PC-9 (cell line): ENCODE results near the gene TPK1. TPM values are rescaled to one million over a fixed set of nuclear protein-coding genes. Genes with fewer than 3 reads are reported as not detected.

Source experiments
- BruUV-seq: library from RNA; stranded (reverse); fragments of 400-500 nt; replicated peaks from 2 replicates; lab custom pipeline; 2021; lab: Mats Ljungman, UMichigan
- CTCF ChIA-PET: fragments of 300-600 bp; sonication (Branson Sonifier 250); formaldehyde crosslinking; loops from one replicate; lab custom pipeline; 2022; ENCODE audit warnings: antibody characterized with exemption; lab: Charles Lee
- POLR2A ChIA-PET: fragments of 300-600 bp; sonication (Branson Sonifier 250); formaldehyde crosslinking; loops from one replicate; lab custom pipeline; 2022; ENCODE audit warnings: antibody characterized with exemption; ENCODE audit not compliant: unreplicated experiment; lab: Charles Lee
- DNase-seq, 2 experiments: peaks; one replicate each; pipeline versions ENCODE4 v3.0.0 to v3.0.0-alpha.2; 2015 to 2022; ENCODE audit warnings: mixed read lengths in 1 of 2
- H2AFZ ChIP-seq: fragments of 200-600 bp; sonication (generic); 2 replicates; pipeline ENCODE4 v1.8.1; 2017; ENCODE audit warnings: antibody characterized with exemption
- H3F3A ChIP-seq: fragments of 200-600 bp; sonication (generic); 2 replicates; pipeline ENCODE4 v1.8.1; 2017; ENCODE audit warnings: antibody characterized with exemption, mild to moderate bottlenecking, low read depth; ENCODE audit not compliant: insufficient read depth
- H3K27ac ChIP-seq: fragments of 200-600 bp; sonication (generic); 2 replicates; pipeline ENCODE4 v1.6.1; 2016; ENCODE audit warnings: mixed run types
- H3K27me3 ChIP-seq: fragments of 200-600 bp; sonication (generic); 2 replicates; pipeline ENCODE4 v1.6.1; 2016; ENCODE audit warnings: low read depth, mixed run types; ENCODE audit not compliant: insufficient read depth
- H3K36me3 ChIP-seq: fragments of 200-600 bp; sonication (generic); 2 replicates; pipeline ENCODE4 v1.6.1; 2016; ENCODE audit warnings: low read depth, mixed run types
- H3K4me1 ChIP-seq: fragments of 200-600 bp; sonication (generic); replicated peaks from 2 replicates; pipeline ENCODE4 v1.6.1; 2016; ENCODE audit warnings: mixed run types; ENCODE audit not compliant: insufficient read depth
- H3K4me2 ChIP-seq: fragments of 200-600 bp; sonication (generic); 2 replicates; pipeline ENCODE4 v1.6.1; 2017; ENCODE audit warnings: mixed run types
- H3K4me3 ChIP-seq: fragments of 200-600 bp; sonication (generic); 2 replicates; pipeline ENCODE4 v1.6.1; 2016; ENCODE audit warnings: mixed run types
- H3K79me2 ChIP-seq: fragments of 200-600 bp; sonication (generic); 2 replicates; pipeline ENCODE4 v1.6.1; 2017; ENCODE audit warnings: low read depth, mixed run types
- H3K9me2 ChIP-seq: fragments of 200-600 bp; sonication (generic); 2 replicates; pipeline ENCODE4 v1.8.1; 2017; ENCODE audit warnings: mild to moderate bottlenecking; ENCODE audit not compliant: insufficient read depth
- H3K9me3 ChIP-seq: fragments of 200-600 bp; sonication (generic); 2 replicates; pipeline ENCODE4 v1.8.1; 2016; ENCODE audit warnings: low read depth; ENCODE audit not compliant: insufficient read depth
- H4K20me1 ChIP-seq: fragments of 200-600 bp; sonication (generic); 2 replicates; pipeline ENCODE4 v1.8.1; 2017; ENCODE audit not compliant: insufficient read depth
- EZH2 ChIP-seq: fragments of 200-600 bp; sonication (generic); IDR thresholded peaks from 2 replicates; pipeline ENCODE4 v1.8.0; 2017; ENCODE audit warnings: antibody characterized with exemption, low read depth
- intact Hi-C: fragments of 100-400 bp; cut with micrococcal nuclease; formaldehyde crosslinking; loops from one replicate; pipeline ENCODE4 v1.10.0; 2022; ENCODE audit not compliant: unreplicated experiment
- total RNA-seq: library from RNA; stranded (reverse); gene quantifications from 2 replicates; pipeline ENCODE4 v1.2.3, GENCODE V29; 2021
- TF ChIP-seq, protein P1 (sequence below): fragments of 200-600 bp; sonication (generic); conservative IDR thresholded peaks from 2 replicates; pipeline ENCODE4 v1.6.1; 2017; ENCODE audit warnings: mixed run types, antibody characterized with exemption, mild to moderate bottlenecking, moderate library complexity

Gene TPK1
- total RNA-seq, 1 experiment from 2014 or later = 0.90 TPM

GRCh38 chr7:144545330-144545729 is 290.5 kb downstream of the TPK1 start:
- Histone ChIP-seq H3F3A (no peaks in the 10 kb centered on the region), H3K27me3 (no peaks in the 10 kb centered on the region), H3K79me2 (no peaks in the 10 kb centered on the region), H3K9me2 (no peaks in the 10 kb centered on the region), H3K4me1 (no peaks in the 10 kb centered on the region), H3K9me3 (no peaks in the 10 kb centered on the region), H3K27ac (no peak overlapping the region), H3K4me3 (no peak overlapping the region), H3K4me2 (no peak overlapping the region), H4K20me1 (no peaks in the 10 kb centered on the region), H2AFZ (no peak overlapping the region), H3K36me3 (no peaks in the 10 kb centered on the region)
- no peak for TF ChIP-seq EZH2
- TF ChIP-seq, protein P1, sequence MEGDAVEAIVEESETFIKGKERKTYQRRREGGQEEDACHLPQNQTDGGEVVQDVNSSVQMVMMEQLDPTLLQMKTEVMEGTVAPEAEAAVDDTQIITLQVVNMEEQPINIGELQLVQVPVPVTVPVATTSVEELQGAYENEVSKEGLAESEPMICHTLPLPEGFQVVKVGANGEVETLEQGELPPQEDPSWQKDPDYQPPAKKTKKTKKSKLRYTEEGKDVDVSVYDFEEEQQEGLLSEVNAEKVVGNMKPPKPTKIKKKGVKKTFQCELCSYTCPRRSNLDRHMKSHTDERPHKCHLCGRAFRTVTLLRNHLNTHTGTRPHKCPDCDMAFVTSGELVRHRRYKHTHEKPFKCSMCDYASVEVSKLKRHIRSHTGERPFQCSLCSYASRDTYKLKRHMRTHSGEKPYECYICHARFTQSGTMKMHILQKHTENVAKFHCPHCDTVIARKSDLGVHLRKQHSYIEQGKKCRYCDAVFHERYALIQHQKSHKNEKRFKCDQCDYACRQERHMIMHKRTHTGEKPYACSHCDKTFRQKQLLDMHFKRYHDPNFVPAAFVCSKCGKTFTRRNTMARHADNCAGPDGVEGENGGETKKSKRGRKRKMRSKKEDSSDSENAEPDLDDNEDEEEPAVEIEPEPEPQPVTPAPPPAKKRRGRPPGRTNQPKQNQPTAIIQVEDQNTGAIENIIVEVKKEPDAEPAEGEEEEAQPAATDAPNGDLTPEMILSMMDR = no peak
- BruUV-seq = no TSS peak
- ChIA-PET CTCF (no interaction called here), POLR2A (no interaction called here)
- no peak for DNase-seq
- intact Hi-C loops = no loop called here

GRCh38 chr7:144534655-144535395 is 301.0 kb downstream of the TPK1 start:
- intact Hi-C loops = no loop called here
- 0 out of 2 replicates have a peak, but pooled peaks cover 3% of the 10 kb centered on the region for H3K9me3 ChIP-seq
- no peak overlapping the region for H2AFZ ChIP-seq
- no peaks in the 10 kb centered on the region for H3F3A ChIP-seq
- no peak overlapping the region for H3K27ac ChIP-seq
- CTCF ChIA-PET = no interaction called here
- no peak overlapping the region for H3K4me3 ChIP-seq
- no peak for TF ChIP-seq EZH2
- TF ChIP-seq, protein P1 = no peak
- no peaks in the 10 kb centered on the region for H3K27me3 ChIP-seq
- no peak overlapping the region for H3K4me2 ChIP-seq
- no peaks in the 10 kb centered on the region for H3K79me2 ChIP-seq
- no peaks in the 10 kb centered on the region for H3K4me1 ChIP-seq
- POLR2A ChIA-PET = no interaction called here
- H3K9me2 ChIP-seq = no peaks in the 10 kb centered on the region
- H3K36me3 ChIP-seq = no peaks in the 10 kb centered on the region
- BruUV-seq = no TSS peak
- no peak for DNase-seq
- H4K20me1 ChIP-seq = no peaks in the 10 kb centered on the region

DNA sequence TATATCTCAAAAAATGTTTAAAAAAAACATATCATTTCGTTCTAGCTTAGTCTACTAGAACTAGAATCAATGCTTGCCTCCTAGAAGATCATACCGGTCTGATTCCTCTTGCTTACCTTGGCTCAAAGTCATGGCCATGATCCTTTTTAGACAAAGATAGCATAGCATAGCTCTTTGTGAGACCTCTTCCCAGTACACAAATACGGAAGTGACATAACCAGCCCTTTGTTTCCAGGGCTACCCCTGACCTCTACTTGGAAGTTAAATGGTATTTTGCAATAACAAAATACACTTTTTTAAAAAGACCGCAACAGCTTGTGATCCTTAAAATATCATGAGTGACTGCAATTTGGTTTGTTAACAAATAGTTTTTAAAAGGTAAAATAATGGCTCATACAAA is 301.7 kb downstream of the TPK1 start:
- no TSS peak for BruUV-seq
- Histone ChIP-seq H3K4me3 (no peak overlapping the region), H3K27me3 (no peaks in the 10 kb centered on the region), H2AFZ (no peak overlapping the region), H3F3A (no peaks in the 10 kb centered on the region), H3K4me2 (no peak overlapping the region), H3K36me3 (no peaks in the 10 kb centered on the region), H3K4me1 (no peaks in the 10 kb centered on the region), H3K27ac (no peak overlapping the region), H3K79me2 (no peaks in the 10 kb centered on the region), H4K20me1 (no peaks in the 10 kb centered on the region), H3K9me2 (no peaks in the 10 kb centered on the region), H3K9me3 (0 out of 2 replicates have a peak, but pooled peaks cover 3% of the 10 kb centered on the region)
- no peak for DNase-seq
- TF ChIP-seq EZH2 = no peak
- TF ChIP-seq, protein P1 = no peak
- CTCF ChIA-PET = no interaction called here
- intact Hi-C loops = no loop called here
- POLR2A ChIA-PET = no interaction called here
